NCI-H2107 treated with DMSO at 0.1 percent for 48 hours (cell line): ENCODE data around the gene CTNNA1.
"Not testable (repeated sequence)": the region's sequence is repeated elsewhere in the genome, so short reads cannot be mapped to it uniquely, and the experiment has no call there.

ENCODE experiments used
- DNase-seq: peaks from one replicate; lab custom pipeline; 2025; ENCODE audit not compliant: unreplicated experiment; lab: John Stamatoyannopoulos, UW

The CTNNA1 gene

DNA sequence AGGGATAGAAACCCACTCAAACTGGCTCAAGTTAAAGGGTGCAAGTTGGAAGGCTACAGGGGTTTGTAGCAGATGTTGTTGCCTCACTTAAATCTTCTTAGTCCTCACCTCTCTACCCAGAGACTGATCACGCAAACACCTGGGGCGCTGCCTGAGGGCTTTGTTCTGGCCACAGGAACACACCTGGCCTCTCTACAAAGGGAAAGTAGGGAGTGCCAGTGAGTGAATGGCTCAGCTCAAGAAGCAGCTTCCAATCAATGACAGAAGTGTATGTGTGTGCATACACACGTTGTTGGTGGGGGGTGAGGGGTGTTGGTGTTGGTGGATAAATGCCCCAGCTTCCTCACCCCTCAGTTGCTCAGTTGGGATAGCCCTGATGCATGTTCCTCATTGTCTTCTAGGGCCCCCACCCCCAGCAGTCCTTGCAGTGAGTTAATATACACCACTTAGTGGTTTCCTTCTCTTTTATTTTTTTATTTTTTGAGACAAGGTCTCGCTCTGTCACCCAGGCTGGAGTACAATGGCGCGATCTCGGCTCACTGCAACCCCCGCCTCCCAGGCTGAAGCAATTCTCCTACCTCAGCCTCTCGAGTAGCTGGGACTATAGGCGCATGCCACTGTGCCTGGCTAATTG lies 30.6 kb upstream of the CTNNA1 start:
- DNase-seq: peak; percentile 85

DNA sequence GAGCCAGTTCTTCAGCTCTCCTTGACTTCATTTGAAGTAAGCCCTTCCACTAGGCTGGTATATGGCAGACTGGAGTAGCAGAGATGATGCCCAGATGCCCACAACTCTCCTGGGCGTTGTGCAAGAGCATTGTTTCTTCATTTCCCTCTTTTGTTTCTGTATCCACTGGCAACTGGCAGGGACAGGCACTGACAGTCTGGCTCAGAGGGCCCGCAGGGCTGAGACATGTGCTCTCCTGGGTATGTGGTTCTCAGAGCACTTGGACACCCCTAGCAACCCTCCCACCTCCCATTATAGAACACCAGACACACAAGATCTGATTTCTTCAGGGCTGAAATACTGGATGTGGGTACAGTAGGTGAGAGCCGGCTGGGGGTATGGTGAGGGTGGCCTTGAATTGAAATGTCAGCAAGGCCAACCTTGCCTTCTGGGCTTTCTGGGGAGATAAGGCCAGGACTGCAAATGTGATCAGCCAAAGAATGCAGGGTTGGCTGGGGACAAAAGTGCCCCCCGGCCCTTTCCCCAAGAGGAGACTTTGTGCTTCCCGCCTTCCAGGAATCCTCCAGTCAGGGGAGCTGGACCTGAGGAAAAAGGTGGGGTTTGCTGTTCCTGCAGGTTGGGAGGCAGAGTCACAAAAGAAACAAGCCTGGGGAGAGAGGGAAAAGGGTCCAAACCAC lies 28.6 kb upstream of the CTNNA1 start:
- no peak for DNase-seq

DNA sequence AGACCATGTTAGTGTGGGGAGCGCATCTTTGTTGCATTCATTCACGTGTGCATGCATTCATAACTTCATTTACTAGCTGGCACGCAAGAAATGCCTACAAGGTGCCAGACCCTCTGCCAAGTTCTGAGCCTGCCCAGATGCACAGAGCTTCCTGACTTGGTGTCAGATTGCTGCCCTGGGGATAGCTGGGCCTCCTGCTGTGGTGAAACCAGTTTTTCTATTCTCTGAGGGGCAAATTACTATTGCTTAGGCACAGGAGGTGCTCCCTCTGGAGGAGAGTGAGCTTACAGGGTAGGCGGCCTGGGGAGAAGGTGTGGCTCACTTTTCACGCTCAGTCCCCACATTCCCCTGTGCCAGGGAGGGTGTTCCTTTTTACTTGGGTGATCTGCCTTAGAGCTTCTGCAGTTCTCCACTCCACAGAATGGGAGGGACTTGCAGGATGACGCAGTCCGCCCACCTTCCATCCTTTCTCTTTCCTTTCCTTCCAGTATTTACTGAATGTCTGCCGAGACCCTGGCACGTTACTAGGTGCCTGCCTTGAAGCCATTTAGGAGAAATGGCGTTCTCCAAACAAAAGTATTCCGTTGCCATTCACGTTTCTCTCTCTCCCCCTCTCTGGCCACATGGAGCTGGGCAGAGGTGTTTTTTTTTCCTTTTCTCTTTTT lies 27.9 kb upstream of the CTNNA1 start:
- DNase-seq: peak; percentile 90

DNA sequence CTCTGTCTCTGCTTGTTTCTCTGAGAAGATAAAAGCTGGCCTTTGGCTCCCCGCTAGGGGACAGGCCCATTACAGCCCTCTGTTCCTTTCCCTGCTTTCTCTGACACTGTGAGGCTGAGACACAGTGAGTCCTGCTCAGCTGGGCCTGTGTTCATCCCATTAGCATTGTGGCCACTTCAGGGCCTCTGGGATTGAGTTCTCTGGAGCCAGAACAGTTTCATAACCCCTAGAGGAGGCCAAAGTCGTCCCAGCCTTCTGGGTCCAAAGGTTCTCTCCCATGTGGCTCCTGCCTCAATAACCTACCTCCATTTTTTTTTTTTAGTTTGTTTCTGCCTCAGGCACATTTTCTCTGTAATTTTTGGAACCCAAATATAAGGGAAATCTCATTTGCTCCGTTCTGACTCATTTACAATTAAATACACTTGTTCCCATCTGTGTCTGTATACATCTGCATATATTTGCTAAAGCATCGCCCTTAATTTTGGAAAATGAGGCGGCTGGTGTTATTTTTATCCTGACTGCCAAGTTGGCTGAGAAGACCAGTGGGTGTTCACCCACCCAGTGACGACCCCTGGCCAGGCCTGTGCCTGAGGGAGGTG lies 27.3 kb upstream of the CTNNA1 start:
- DNase-seq: no peak

DNA sequence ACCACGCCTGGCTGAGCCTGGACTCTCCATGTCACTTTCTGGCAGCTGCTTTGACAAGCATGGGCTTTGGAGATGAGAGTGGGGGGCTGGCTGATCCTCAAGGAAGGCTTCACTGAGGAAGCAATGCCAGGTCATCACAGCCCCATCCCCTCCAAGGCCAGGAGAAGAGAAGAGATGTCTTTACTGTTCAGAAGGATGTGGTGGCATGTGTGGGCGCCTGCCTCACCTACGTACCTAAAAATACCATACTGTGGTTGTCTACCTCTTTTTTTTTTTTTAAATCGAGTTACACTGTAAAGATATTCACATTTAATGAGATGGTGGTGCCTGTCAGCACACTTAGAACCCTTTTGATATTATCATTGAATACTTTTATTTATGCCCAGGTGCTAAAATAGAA lies 26.4 kb upstream of the CTNNA1 start:
- DNase-seq: no peak

DNA sequence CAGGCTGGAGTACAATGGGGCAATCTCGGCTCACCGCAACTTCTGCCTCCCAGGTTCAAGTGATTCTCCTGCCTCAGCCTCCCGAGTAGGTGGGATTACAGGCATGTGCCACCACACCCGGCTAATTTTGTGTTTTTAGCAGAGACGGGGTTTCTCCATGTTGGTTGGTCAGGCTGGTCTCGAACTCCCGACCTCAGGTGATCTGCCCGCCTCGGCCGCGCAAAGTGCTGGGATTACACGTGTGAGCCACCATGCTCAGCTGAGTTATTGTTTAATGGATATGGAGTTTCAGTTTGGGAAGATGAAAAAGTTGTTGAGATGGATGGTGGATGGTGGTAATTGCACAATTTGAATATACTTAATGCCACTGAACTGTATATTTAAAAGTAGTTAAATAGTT lies 22.7 kb upstream of the CTNNA1 start:
- DNase-seq: not testable (repeated sequence)

DNA sequence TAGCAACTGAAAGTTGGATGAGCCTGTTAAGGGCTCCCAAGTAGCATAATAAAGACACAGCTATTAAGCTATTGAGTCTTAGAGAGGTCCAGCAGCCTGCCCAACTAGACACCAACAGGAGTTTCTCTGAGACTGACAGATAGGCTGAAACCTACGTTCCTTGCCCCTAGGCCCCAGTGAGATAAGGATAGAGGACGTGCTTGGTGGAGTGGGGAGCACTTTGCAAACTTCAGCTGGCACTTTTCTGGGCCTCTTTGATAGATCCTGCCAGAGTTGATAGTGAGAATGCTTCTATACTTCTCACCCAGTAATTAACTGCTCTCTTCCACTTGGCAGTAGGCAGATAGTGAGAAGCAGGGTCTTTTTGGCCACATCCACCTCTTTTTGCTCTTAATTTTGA lies 20.8 kb upstream of the CTNNA1 start:
- no peak for DNase-seq

DNA sequence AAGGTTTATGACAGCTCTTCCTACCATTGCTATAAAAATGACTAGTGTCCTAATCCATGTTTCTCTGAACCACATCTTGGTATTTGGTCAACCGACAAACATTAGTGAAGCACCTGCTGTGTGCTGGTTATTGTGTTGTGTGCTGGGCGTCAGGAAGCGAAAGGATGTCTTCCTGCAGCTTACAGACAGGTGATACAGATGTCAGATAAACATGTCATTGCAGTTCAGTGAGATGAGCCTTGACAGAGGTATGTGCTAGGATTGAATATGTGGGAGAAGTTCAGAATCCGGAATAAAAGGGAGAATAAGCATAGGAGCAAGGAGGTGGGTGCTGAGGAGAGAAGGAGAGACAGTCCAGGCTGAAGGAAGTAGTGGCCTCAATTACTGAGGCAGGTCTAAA lies 20.3 kb upstream of the CTNNA1 start:
- DNase-seq: no peak

DNA sequence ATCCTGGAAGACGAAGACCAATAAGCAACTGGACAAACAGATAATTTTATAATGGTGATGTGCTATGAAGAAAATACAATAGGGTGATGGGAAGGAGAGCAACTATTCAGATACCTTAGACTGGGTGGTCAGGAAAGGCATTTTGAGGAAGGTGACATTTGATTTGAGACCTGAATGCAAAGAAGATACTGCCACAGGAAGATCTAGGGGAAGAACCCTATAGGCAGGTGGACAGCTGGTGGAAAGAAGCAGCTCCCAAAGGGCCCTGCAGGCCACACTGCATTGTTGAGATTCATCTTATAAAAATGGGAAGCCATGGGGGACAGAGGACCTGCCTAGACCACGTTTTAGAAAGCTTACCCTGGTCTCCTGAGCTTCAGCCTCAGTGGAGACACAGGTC lies 19.7 kb upstream of the CTNNA1 start:
- DNase-seq: no peak

DNA sequence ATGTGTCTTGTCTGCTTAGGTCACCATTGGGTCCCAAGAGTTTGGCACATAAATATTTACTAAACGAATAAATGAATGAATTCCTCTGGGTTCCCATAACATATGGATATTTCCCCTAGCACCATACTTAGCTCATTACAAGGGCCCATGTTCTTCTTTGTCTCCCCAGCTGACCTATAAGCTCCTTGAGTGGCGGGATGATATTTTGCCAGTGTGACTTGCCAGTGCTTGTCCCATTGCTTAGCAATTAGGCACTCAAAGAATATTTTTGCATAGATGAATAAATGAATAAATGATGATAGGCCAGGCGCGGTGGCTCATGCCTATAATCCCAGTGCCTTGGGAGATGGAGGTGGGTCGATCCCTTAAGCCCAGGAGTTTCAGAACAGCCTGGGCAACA lies 16.9 kb upstream of the CTNNA1 start:
- no peak for DNase-seq

DNA sequence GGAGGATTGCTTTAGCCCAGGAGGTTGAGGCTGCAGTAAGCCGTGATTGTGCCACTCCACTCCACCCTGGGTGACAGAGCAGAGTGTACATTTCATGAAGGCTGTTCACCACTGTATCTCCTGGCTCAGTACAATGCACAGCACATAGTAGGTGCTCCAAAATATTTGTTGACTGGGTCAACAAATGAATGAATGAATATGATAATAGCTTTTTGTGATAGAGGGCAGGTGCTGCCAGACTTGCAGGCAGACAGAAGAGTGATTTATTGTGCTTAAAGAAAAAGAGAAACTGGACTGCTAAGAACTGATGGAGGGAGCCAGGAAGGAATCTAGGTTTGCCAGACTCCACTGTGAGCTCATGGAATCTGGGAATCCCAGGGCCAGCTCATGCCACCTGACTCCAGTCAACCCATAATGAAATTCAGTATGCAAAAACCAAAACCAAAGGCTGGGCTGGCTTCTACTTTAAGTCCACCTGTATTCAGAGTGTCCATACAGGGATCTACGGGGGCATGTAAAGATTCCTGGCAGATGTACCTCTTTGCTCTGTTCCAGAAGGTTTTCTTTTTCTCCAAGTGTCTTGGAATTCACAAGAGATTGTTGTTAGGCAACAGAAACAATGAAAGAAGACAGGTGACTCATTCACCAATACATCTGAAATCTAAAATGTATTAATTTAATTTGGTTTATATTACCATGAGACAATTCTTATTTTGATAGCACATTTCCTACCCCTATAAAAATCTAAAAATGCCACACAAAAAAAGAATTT lies 15.5 kb upstream of the CTNNA1 start:
- DNase-seq: no peak

DNA sequence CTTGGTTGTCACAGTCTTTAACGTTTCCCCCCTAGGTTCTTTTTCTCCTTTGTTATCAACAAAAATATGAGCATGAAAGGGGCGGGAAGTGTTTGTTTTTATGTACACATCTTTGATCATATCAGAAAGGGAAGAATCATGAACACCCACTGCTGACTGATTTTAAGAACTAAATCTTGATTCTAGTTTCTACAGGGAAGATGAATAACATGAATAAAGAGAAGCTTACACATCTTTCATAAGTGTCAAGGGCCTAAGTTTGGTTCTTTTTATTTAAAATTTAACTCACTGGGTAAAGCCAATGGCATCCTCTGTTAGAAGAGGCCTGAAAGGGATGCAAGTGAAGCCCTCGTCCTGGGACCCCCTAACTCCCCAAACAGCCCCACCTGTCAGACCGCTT lies 14.8 kb upstream of the CTNNA1 start:
- no peak for DNase-seq

DNA sequence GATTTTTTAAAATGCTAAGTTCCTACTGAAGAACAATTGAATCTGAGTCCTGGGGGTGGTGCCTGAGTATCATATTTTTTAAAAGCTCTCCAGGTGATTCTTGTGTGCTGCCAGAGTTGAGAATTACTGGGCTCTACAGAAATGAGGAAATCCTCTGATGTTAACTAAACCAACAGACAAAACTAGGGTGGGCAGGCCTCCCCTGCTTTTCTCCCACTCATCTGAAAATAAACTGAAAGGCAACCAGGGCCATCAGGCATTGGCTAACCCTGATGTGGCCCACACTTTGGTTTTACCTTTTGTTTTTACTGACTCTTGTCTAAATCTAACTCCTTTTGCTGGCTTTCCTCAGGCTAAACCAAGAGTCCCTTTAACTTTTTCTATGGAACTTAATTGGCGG lies 13.3 kb upstream of the CTNNA1 start:
- DNase-seq: peak; percentile 54

DNA sequence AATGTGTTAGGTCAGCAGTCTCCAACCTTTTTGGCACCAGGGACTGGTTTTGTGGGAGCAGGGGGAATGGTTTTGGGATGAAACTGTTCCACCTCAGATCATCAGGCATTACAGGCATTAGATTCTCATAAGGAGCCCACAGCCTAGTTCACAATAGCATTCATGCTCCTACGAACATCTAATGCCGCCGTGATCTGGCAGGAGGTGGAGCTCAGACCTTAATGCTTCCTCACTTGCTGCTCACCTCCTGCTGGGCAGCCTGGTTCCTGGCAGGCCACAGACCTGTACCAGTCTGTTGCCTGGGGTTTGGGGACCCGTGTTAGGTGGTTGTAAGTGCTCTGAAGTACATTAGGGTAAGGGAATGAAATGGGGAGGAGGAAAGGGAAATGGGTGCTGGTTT lies 9.7 kb upstream of the CTNNA1 start:
- peak; percentile 48 for DNase-seq

DNA sequence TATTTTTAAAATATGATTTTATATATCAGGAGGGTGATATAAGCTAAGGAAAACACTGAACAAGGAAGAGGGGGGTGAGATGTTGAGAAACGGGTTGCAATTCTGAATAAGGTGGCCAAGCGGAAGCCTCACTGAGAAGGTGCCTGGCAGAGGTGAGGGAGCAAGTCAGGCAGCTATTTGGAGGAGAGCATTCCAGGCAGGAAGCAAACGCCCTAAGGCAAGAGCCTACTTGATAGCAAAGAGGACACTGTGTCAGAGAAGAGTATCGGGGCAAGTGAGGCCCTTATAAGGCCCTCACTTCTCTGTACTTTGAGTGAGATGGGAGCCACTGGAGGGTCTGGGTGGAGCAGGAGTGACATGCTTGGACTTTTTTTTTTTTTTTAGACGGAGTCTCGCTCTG lies 8.0 kb upstream of the CTNNA1 start:
- no peak for DNase-seq

DNA sequence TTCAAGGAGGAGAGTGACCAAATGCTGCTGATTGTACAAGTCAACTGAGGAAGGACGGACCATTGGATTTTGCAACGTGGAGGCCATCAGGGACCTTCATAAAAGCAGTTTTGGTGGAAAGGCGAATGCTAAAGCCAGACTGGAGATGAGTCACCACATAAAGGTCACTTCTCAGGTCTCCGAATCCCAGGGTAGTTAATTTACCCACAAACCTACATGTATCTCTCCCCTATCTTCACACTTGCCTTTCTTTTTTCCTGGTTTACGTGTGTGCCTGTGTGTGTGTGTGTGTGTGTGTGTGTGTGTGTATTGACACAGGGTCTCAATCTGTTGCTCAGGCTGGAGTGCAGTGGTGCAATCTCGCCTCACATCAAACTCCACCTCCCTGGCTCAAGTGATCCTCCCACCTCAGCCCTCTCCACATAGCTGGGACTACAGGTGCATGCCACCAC lies 4.6 kb upstream of the CTNNA1 start:
- DNase-seq: no peak

DNA sequence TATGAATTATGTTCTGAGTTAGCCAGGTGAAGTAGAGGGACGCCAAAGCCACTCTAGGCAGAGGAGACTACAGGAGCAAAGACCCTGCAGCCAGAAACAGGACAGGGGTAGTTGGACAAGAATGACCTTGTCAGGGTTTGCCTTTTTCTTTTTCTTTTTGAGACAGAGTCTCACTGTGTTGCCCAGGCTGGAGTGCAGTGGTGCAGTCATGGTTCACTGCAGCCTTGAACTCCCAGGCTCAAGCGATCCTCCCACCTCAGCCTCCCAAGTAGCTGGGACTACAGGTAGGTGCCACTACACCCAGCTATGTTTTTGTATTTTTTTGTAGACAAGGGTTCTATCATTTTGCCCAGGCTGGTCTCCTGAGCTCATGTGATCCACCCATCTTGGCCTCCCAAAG lies 1.9 kb upstream of the CTNNA1 start:
- DNase-seq: not testable (repeated sequence)

DNA sequence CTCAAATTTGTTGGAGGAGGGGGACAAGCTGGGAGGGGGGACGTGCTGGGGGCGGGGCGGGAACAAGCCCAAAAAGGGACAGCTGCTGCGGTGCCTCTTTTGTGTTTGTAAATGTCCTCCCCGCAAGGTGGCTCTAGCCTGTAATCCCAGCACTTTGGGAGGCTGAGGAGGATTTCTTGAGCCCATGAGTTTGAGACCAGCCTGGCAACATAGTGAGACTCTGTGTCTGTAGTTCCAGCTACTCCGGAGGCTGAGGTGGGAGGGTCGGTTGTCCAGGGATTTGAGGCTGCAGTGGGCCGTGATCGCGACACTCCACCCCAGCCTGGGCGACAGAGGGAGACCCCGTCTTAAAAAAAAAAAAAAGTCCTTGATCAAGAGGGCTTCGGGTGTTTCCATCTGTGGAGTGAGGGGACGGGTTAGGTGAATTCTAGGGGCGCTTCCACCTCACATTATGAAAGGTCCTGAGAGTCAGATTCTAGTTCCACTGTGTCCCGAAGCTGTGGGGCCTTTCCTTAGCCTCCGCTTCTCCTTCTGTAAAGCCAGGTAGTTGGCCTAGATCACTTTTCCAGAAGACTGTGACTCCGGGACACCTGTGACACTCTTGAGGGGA lies 779 bp upstream of the CTNNA1 start:
- DNase-seq: no peak

DNA sequence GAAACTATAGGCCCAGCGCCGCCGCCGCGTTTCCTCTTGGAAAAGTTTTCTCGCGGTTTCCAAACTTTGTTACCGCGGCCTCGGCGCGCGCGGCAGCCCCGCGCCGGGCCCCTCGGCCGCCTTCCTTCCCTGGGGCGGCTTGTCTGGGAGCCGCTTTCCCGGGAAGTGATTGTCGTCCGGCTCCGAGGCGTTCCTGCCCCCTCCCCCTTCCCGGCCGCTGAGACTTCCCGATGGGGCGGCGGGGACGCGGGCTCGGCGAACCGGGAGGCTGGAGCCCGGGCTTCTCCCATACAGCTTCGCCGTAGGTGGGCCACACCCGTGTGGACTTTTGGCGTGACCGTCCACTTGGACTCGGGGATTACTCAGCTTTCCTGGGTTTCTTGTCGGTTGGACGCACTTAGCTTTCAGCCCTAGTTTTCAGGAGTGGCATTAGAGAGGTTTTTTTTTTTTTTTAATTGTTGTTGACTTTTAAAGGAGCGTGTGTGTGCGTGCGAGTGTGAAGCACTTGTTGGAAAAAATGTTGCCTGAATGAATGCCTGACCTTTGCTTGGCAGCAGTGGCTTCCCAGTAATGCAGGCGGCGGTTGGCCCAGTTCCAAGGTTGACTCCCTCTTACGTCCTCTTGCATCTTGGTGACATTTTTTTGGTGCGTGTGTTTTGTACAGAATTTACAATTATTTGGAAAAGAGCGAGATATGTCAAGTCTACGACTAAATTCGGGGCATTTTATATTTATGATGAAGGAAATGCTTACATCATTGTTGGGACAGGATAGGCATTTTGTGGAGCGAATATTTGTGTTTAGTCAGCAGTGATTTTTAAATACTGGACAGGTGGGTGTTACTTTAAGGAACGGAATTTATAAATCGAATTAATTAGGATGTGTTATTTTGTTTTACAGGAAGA lies 821 bp downstream of the CTNNA1 start:
- no peak for DNase-seq

DNA sequence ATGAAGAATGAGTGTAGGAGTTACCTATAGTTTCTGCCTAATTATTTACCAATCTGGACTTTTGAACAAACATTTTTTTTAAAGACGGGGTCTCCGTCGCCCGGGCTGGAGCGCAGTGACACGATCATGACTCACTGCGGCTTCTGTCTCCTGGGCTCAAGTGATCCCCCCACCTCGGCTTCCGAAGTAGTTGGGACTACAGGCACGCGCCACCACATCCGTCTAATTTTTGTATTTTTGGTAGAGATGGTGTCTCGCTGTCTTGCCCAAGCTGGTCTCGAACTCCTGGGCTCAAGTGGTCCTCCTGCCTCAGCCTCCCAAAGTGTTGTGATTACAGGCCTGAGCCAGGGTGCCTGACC lies 1.5 kb downstream of the CTNNA1 start:
- DNase-seq: no peak
